Fibroblast of the conjunctiva (primary cell): Measurements from ENCODE around the gene RNF2.
"Not testable (repeated sequence)": the region's sequence is repeated elsewhere in the genome, so short reads cannot be mapped to it uniquely, and the experiment has no call there.

ENCODE experiments used
- DNase-seq: peaks from one replicate; pipeline ENCODE4 v3.0.0-alpha.2; 2010; ENCODE audit warnings: low read depth

RNF2 gene

GRCh38 chr1:185044981-185045813, at the start of gene RNF2:
RNF2 (plus strand) TSS chr1:185045558; CDS start chr1:185087554, 41,996 bp downstream.
- DNase-seq, result peak; percentile 35

- not testable (repeated sequence) for DNase-seq
Measured at GRCh38 chr1:184999974-185000373, 45.4 kb upstream of the RNF2 start.

GRCh38 chr1:185001312-185001880, 44.0 kb upstream of the RNF2 start:
- DNase-seq, result not testable (repeated sequence)

- DNase-seq, result no peak
Measured at GRCh38 chr1:185008838-185009237, 36.5 kb upstream of the RNF2 start.

DNA sequence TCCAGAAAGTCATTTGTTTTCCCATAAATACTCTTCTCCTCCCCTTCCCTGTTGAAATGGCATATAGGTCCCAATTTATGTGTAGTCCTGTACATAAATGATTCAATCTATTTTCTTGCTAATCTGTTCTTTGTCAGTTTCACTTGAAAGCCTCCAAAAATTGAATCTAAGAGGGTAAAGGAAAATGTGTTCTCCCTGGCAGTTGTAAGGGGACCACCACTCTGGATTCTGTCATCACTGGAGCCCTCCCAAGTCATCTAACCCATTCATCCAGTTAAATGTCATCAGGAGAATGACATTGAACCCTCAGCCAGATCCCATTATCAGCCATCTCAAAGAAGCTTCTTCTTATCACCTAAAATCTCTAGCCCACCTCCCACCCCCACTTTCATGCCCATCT, 35.0 kb upstream of the RNF2 start:
- DNase-seq, result no peak

- DNase-seq, result no peak
Measured at GRCh38 chr1:185014941-185015340, 30.4 kb upstream of the RNF2 start.

DNA sequence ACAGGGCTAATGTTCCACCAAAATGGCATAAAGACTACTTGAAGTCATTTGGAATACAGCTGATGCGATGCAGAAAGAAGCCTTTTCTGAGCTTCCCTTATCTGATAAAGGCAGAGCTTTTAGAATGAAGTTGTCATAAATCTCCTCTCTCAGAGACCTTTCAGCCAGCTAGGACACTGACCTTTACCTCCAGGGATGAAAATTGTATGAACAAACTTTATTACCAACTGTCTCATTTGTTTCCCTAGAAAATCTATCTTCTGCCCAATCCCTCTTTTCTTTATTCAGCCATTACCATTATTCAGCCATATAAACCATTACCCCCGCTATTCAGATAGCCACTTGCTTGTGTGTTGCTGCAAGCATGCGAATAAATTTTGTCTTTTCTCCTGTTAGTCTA, 29.7 kb upstream of the RNF2 start:
- DNase-seq, result no peak

DNA sequence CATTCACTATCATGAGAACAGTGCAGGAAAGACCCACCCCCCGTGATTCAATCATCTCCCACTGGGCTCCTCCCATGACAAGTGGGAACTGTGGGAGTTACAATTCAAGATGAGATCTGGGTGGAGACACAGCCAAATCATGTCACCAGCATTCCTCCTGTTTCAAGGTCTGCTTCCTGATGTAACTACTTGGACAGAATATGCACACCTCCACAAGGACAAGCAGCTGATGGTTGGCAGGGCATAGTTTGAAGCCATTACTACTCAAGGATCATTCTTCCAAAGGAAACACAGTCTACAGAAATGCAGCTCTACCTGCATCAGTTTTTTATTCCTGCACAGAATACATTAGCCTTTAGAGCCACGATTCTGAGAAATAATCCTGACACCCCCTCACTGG, 28.5 kb upstream of the RNF2 start:
- DNase-seq, result no peak

- DNase-seq, result peak; percentile 69
Measured at GRCh38 chr1:185017338-185017737, 28.0 kb upstream of the RNF2 start.

- no peak for DNase-seq
Measured at GRCh38 chr1:185017966-185018365, 27.4 kb upstream of the RNF2 start.

DNA sequence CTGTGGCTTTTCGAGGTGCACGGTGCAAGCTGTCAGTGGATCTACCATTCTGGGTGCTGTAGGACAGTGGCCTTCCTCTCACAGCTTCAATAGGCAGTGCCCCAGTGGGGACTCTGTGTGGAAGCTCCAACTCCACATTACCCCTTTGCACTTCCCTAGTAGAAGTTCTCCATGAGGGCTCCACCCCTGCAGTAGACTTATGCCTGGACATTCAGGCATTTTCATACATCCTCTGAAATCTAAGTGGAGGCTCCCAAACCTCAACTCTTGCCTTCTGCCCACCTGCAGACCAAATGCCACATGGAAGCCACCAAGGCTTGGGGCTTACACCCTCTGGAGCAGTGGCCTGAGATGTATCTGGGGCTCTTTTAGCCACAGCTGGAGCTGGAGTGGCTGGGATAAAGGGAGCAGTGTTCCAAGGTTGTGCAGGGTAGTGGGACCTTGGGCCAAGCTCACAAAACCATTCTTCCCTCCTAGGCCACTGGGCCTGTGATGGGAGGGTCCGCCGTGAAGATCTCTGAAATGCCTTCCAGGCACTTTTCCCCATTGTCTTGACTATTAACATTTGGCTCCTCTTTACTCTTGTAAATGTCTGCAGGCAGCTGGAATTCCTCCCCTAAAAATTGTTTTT, 18.0 kb upstream of the RNF2 start:
- no peak for DNase-seq

- no peak for DNase-seq
Measured at GRCh38 chr1:185033686-185034085, 11.7 kb upstream of the RNF2 start.

DNA sequence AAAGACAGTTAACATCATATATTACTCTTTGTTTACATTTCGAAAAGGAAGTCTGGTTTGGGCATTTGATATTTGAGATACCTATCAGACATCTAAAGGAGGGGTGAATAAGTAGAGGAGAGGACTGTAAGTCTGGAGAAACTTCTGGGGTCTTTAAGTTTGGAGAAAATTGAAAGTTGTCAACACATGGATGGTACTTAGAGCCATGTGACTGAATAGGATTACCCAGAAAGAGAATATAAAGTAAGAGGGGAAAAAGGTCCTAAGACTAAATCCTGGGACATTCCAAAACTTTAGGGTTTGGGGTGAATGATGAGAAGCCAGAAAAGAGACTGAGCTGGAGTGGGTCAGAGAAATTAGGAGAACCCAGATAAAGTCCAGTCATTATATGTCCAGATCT, 10.1 kb upstream of the RNF2 start:
- DNase-seq, result no peak

- no peak for DNase-seq
Measured at GRCh38 chr1:185038813-185039376, 6.5 kb upstream of the RNF2 start.

DNA sequence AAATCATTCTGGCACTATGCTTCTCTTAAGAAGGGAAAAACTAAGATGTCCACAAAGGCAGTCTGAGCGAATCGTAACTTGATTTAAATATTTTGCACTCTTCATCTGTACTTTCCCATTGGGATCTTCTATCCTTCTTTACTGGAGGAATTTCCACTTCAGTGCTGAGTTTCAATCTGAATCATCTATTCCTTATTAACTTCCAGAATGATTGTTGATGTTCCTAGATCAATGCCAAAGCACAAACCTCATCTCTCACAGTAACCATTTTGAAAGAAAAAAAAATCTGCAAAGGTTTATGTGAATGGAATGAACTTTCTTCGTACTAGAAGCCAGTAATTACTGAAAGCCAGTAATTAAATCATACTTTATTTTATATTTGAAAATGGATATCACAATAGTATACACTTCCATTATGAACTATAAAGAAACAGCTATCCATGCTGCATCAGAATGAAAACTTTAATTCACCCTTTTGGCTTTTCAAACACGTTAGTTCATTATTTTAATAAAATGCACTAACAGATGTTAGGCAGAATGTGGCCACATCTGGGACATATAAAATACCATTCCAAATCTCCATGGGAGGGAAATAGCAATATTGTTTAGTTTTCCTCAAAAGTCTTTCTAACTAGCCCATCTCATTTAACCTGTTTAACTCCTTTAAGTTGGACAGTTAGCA, 5.5 kb upstream of the RNF2 start:
- no peak for DNase-seq

DNA sequence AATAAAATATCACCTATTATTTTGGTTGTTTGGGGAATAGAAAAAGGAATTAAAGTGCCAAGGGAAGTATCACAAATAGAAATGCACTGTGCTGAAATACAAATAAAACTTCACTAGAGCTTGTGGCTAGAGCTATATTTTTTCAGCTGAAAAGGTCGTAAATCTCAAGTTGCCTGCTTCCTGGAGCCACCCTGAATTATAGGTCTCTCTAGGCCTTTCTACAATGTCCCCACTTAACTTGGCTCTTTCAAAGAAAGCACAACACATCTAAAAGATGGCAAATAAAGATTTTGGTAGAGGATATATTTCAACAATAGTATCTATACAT, 5.0 kb upstream of the RNF2 start:
- DNase-seq, result no peak

GRCh38 chr1:185041742-185042141, 3.6 kb upstream of the RNF2 start:
- no peak for DNase-seq

DNA sequence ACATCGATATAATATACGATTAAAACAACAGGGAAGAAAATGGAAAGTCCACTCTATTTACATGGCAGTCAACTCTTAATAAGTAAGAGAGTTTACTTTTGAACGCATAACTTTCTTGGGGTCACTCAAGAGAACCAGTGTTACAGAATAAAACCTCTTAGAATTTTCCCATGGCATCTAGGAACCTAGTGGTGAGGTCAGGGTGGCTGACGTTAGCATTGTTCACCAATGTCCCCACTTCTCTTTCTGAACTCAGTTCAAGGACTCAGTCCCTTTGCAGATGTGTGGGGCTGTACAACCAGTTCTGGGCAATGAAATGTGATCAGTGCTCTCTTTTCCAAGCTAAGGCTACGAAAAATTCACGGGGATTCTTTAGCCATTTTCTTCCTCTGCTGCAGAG, 2.6 kb upstream of the RNF2 start:
- no peak for DNase-seq

DNA sequence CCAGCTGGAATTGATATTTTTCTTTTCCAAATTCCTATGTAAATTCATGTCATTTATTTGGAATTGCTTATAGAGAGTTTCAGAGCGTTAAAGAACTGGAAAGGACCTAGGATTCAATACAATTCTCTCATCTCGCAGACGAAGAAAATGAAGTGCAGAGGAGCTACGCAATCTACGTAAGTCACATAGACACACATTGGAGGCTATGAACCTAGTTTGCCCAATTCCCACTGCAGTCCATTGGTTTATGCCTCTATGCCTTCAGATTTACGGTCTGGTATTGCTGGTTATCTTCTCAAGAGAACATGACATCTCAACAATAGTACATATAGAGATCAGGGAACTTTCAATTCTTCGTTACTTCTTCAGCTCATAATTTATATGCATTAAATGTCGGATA, 971 bp upstream of the RNF2 start:
- DNase-seq, result no peak

- DNase-seq, result no peak
Measured at GRCh38 chr1:185045814-185046492, 595 bp downstream of the RNF2 start.

GRCh38 chr1:185046668-185047067, 1.3 kb downstream of the RNF2 start:
- no peak for DNase-seq

DNA sequence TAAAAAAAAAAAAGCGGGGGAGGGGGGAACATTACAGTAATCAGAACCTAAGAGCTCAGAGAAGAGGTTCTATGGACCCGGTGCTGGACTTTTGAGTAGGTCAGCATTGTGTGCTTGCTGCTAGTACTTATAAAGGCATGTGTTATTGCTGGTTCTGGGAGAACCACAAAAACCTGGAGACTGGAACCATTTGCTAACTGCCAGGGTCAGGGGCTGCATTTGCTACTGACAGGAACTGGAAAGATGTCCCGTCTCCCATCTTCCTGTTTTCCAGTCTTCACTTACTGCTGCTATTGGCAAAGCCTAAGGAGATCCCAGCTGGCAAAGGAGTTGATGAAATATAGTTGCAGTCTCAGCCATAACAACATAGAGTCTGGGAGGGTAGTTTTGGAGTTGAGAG, 4.3 kb downstream of the RNF2 start:
- no peak for DNase-seq
